Measurements from ENCODE around the gene ARMC12.
"Not testable (repeated sequence)": the region's sequence is repeated elsewhere in the genome, so short reads cannot be mapped to it uniquely, and the experiment has no call there.

ARMC12 gene, protein sequence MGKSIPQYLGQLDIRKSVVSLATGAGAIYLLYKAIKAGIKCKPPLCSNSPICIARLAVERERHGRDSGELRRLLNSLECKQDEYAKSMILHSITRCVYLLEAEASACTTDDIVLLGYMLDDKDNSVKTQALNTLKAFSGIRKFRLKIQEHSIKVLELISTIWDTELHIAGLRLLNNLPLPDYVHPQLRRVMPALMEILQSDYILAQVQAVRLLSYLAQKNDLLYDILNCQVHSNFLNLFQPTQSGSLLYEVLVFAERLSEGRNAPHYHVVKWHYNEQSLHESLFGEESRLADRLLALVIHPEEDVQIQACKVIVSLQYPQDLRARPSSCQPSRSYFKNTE

DNA sequence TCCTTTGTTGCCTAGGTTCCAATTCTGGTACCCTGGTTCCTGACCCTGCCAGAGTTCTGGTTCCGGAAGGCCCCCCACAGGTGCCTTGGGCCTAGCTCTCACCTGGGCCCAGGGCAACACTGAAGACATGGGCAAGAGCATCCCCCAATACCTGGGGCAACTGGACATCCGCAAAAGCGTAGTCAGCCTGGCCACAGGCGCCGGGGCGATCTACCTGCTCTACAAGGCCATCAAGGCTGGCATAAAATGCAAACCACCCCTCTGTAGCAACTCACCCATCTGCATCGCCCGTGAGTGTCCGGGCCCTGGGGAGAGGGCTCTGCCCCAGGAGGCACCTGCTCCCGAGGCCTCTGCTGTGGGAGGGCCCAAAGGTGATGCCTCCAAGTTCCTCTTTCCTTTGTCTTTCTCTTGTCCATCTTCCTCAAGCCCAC, at the start of gene ARMC12:
TSS of gene ARMC12 (plus strand) at position 51 of the 431 bp plus-strand sequence. CDS start at position 128, 77 bp downstream.
- no peak for DNase-seq (ENCODE audit: low read depth in 3 of 3)

DNA sequence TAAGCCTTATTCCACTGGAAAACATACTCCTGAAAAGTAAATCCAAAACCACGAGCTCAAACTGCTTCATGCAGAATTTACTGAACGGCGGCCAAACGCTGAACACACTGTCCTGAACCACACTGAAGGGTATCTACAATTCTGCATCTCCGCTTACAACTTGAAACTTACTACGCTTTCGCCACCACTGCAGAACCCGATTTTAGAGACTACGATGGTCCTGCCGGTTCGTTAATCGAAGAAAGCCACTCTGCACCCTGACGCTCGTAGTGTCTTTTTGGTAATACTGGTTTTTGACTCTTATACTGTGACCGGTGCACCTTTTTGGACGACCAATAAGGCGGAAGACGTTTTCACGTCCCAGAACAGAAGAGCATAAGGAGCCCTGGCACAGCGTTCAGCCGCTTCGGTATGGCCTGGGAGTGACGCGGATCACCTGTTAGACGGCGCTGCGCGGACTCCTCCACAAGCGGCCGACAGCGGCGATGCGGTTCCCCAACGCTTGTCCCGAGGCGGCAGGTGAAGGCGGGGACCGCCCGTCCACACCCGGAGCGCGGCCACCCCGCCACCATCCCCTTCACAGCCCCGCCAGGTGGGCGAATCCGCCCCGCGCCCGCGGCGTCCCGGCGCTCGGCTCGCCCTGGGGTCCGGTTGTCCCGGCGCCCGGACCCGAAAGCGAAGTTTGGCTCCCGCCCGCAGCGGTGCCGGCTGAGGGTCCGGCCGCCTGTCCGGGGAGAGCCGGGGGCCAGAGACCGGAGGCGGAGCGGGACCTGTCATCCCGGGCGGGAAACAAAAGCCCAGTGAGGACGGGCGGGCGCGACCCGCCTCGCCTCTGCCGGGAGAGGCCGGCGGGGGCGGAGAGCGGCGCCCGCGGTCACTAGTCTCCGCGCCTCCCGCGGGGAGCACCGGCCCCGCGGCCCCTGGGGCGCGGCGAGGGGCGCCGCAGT, 48.9 kb upstream of the ARMC12 start:
- peak; percentile 39 to 56 (median 43) for DNase-seq (ENCODE audit: low read depth in 3 of 3)

DNA sequence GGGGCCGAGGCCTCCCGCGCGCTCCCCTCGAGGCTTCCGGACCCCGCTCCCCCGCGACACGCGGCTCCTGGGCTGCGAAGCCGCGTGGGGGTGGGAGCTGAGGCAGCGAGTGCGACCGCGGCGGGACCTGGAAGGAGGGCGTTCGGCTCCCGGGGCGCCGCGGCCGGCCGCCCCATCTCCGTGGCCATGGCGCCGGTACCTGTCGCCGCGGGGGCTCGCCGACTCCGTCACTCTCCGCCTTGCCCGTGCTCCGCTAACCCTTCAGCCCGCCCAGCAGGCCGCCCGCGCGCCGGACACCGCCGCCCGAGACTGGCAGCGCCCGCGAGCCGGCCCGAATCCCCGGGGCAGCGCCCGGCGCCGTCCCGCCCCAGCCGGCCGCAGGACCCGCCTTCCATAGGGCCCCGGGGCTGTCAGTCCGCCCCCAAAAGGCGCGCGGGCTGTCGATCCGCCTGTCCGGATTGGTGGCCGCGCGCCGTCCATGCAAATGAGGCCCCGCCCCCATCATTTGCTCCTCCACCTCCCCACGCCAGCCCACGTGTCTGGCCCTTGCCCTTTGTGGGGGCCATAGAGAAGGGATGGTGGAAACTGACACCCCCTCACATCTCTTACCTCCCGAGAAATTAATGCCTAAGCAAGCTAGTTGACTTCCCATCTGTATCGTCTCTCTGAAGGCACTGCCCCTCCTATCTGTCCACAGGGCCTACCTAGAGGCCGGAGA, 48.1 kb upstream of the ARMC12 start, which contains the start of gene FKBP5:
TSS of gene FKBP5 (minus strand) at position 311 of the 718 bp plus-strand sequence. CDS start 46,091 bp downstream, outside the sequence.
- DNase-seq (ENCODE audit: low read depth in 3 of 3), result peak; percentile 76 to 92 (median 79)

DNA sequence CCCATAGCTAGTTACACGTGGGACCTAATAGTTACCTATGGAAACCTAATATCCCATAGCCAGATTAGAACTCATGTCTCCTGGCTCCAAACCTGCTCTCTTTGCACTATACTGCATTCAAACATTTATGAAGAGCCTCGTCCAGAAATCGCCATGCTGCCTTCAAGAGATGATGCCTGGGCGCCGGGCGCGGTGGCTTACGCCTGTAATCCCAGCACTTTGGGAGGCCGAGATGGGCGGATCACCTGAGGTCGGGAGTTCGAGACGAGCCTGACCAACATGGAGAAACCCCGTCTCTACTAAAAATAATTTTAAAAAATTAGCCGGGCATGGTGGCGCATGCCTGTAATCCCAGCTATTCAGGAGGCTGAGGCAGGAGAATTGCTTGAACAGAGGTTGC, 46.8 kb upstream of the ARMC12 start:
- DNase-seq (ENCODE audit: low read depth in 3 of 3), result not testable (repeated sequence)

DNA sequence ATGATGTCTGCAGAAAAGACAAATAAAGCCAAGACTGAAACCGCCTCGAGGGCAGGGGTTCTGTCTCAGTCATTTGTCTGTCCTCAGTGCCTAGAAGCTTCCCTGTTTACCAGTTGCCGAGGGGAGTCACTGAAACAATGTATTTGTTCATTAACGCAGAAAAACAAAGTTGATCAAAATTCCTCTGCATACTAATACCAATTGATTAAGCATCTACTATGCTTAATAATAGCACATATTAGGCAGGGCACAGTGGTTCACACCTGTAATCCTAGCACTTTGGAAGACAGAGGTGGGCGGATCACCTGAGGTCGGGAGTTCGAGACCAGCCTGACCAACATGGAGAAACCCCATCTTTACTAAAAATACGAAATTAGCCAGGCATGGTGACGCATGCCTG, 46.3 kb upstream of the ARMC12 start:
- DNase-seq (ENCODE audit: low read depth in 3 of 3), result no peak

DNA sequence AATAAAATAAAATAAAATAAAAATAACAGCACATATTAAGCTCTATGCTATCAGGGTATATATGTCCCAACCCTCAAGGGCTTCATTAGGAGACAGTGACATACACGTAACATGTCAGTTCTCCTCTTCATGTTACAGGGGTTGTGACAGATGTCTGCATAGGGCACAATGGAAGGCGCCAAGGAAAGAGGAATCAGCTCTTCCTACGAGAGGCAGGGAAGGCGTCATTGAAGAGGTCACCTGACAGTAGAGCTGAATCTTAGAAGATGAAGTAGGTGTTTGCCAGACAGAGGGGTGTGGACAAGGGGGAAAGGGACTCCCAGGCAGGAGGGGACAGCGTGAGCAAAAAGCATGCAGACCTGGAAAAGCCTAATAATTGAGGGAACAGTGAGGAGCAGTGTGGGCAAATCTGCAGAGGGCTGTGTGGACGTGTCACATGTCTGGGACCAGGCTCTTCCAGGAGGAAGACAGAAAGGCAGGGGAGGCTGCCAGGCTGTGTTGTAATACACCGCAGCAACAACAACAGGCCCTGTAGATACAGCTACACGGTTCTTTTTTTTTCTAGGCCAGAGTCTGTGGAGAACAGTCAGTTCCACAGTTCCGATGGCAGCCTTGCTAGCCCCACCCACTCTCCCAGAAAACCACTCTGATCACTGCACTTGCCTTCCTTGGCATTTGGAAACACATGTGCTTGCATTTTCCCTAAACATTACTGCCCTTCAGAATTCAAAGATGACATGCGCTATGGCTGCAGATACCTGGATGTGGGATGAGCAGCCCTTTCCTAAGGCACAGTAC, 45.6 kb upstream of the ARMC12 start:
- DNase-seq (ENCODE audit: low read depth in 3 of 3), result no peak

DNA sequence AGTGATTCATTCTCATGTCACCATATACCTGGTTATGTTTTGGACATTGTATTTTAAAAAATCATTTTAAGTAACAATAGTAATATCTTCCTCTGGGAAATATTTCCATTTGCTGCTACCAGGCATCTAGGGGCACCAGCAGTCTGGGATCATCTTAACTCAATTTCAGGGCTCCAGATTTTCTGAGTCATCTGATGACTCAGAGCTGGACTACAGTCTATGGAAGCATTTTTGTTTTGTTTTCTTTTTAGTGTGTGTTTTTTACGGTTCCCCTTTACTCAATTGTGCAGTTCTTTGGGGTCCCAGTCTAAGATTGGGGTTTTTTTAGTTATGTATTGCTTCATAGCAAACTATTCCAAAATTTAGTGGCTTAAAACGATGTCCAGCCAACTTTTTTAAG, 42.4 kb upstream of the ARMC12 start:
- DNase-seq (ENCODE audit: low read depth in 3 of 3), result no peak

DNA sequence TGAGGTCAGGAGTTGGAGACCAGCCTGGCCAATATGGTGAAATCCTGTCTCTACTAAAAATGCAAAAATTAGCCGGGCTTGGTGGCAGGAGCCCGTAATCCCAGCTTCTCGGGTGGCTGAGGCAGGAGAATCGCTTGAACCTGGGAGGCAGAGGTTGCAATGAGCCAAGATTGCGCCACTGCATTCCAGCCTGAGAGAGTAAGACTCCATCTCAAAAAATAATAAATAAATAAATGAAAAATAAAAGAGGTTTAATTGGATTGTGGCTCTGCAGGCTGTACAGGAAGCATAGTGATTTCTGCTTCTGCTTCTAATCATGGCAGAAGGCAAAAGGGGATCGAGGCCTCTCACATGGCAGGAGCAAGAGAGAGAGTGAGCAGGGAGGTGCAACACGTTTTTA, 38.4 kb upstream of the ARMC12 start:
- not testable (repeated sequence) for DNase-seq (ENCODE audit: low read depth in 3 of 3)

DNA sequence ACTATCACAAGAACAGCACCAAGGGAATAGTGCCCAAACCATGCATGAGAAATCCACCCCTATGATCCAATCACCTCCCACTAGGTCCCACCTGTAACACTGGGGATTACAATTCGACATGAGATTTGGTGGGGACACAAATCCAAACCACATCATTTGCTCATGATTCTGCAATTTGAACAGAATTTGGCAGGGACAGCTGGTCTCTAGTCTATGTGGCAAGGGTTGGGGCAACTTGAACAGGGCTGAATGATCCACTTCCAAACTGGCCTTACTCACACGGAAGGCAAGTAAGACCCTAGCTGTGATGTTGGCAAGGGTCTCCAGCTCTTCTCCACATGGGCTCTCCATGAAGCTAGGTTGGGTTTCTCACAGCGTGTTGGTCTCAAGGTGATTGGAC, 38.0 kb upstream of the ARMC12 start:
- DNase-seq (ENCODE audit: low read depth in 3 of 3), result no peak

DNA sequence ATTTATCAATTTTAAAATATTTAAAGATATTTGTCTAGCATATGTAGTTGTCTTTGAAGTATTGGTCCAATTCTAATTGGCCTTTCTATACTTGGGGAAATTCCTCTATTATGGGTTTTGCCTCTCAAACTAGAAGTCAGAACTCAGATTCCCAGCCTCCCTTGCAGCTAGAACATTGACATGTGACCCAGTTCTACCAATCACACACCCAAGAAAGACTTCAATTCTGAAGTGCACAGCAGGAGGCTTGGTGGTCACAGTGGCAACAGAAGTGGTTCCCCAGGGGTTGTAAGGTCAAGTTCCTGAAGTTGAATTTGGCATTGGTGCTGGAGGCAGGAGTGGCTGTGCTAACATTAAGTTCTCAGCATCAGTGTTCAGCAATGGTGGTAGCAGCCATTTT, 33.3 kb upstream of the ARMC12 start:
- DNase-seq (ENCODE audit: low read depth in 3 of 3), result no peak

DNA sequence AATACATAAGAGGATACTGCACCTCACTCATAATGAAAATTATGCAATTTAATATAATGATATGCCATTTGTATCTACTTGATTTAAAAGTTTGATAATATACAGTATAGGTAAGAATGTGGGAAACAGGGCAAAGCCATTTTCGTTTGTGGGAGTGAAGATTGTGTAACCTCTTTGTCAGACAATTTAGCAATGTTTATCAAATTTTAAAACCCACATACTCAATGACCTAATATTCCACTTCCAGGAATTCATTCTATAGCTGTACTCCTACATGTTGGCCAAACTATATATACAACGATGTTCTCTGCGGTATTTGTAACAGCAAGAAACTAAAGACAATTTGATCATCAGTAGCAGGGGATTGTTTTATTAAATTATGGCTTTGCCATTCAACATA, 30.4 kb upstream of the ARMC12 start:
- DNase-seq (ENCODE audit: low read depth in 3 of 3), result no peak

DNA sequence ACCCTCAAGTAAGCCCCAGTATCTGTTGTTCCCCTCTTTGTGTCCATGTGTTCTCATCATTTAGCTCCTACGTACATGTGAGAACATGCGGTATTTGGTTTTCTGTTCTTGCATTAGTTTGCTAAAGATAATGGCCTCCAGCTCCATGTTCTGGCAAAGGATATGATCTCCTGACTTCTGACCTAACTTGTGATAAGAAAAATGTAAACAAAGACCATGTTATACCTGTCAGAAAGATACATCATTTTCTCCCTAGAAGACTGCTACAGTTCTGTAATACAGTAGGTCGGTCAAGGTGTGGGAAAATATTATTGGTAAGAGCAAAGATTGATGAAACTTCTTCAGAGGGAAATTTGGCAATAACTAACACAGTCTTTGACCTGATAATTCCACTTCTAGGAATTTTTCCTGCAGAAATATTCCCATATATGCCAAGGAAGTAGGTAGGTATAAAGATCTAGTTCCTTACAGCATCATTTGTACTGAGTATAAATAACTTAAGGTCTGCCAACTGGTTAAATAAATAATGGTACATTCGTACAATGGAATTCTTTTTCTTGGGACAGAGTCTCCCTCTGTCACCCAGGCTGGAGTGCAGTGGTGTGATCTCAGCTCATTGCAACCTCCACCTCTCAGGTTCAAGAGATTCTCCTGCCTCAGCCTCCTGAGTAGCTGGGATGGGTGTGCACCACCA, 29.0 kb upstream of the ARMC12 start:
- DNase-seq (ENCODE audit: low read depth in 3 of 3), result no peak

DNA sequence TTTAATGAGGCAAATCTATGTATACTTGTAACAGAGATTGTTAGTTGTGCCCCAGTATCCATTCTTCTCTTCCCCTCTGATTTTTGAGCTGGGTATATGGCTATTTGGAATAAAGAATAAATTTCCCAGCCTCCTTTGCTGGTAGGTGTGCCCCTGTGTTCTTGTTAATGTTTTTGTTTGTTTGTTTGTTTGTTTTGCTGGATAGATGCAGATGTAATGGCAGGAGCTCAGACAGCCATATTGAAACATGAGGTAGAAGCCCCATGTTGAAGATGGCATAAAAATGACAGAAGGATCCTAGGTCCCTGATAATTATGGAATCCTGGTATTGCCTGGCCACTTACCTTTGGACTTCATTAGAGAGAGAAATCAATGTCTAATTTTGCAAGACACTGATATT, 28.2 kb upstream of the ARMC12 start:
- DNase-seq (ENCODE audit: low read depth in 3 of 3), result no peak

DNA sequence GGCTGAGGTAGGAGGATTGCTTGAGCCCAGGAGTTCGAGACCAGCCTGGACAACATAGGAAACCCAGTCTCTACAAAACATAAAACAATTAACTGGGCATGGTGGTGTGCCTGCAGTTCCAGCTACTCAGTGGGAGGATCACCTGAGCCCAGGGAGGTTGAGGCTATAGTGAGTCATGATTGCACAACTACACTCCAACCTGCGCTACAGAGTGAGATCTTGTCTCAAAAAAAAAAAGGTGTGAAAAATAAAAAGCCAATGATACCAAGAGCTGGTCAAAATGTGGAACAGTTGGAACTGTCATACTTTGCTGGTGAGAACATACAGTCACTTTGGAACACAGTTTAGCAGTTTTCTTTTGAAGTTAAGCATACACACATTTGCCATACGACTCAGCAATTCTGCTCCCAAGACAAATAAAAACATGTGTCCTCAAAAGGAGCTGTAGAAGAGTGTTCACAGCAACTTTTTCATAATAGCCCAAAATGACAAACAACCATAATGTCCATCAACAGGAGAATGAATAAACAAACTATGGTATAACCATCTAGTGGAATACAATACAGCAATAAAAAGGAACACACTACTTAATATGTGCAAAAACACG, 26.5 kb upstream of the ARMC12 start:
- peak in 1 of 3 donors; percentile 45 for DNase-seq (ENCODE audit: low read depth in 3 of 3)

DNA sequence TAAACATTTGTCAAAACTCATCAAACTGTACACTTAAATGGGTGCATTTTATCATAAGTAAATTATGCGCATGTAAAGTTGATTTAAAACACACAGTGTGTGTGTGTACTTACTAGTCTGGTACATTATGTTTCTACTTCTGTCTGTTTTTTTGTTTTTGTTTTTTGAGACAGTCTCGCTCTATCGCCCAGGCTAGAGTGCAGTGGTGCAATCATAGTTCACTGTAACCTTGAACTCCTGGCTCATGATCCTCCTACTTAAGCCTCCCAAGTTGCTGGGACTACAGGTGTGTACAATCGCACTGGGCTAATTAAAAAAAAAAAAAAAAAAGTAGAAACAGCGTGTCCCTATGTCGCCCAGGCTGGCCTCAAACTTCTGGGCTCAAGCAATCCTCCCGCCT, 25.1 kb upstream of the ARMC12 start:
- DNase-seq (ENCODE audit: low read depth in 3 of 3), result no peak

DNA sequence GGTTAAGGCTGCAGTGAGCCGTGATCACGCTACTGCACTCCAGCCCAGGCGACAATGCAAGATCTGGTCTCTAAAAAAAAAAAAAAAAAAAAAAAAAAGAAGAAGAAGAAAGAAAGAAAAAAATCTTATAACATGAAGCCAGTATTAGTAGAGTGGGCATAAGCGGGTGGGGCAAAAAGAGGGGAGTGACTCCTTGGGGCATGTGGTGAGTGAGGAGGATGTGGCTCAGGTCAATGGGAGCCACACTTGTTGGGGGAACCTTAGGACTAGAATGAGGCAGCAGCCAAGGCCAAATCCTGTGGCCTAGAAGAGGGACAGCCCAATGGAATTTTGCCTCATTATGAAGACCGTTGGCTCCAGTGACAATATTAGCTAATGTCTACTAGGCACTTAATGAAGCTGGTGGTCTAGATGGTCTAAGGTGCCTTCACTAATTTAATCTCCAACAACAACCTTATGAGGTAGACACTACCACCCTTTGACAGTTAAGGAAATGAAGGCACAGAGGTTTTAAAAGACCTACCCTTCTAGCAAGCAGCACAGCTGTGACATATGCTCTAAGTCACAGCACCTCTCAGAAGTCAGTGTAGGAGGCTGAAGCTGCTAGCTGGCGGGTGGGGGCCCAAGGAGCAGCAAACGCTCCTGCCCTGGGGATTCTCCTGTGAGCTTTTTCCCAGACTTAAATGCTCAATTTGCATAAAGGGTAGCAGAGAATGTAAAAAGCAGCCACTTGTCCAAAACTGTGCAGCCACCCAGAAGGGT, 23.6 kb upstream of the ARMC12 start:
- no peak for DNase-seq (ENCODE audit: low read depth in 3 of 3)

DNA sequence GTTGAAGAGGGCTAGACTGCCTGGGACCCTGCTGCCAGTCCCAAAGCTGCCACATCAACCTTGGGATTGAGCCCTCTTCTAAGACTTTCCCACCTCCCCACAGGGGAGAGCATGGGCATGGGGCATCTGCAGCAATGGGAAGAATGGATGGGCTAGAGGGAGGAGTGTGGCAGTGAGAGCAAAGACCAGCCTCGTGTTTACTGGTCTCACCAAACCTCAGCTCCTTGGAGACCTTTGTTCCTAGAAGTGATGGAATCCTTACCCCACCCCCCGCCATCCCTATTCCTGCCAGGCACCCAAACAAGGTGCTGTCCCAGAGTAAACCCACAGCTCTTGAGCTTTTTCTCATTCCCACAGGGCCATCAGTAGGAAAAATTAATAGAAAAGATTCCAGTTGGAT, 20.0 kb upstream of the ARMC12 start:
- no peak for DNase-seq (ENCODE audit: low read depth in 3 of 3)

DNA sequence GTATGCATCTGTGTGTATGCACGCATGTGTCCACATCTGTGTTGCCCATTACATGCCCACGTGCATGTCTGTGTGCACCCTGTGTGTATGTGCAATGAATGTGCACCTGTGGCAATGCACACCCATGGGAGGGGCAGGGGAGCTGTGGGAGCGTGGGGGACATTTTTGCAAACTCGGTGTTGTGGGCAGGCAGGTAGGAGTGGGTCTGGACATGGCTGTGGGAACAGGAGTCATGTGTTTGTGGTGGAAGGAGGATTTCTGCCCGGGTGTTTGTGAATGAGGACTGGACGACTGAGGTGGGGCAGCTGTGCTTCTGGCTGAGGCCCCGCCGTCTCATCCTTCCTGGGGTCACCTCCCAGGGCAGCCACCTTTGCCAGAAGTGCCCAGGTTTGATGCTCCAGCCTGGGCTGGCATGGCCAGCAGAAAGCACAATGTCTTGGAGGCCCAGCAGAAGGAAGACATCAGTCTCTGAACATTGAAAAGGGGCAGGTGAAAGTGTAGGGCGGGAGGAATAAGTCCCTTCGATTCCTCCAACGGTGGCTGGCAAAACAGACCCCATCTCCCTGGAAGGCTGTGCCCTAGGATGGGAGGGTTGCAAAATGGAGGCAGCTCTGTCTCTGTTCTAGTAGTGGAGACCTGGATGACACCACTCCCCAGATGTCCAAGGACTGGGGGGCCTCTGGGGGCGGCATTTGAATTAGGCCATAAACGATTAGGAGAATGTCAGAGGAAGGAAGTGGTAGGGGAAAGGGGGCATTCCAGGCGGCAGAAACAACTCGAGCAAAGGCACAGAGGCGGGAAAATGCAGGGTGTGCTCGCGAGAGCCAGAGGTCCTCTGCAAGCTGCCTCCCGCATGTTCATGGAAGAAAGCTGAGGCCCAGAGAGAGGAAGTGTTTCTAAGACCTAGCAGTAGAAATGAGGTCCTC, 19.1 kb upstream of the ARMC12 start:
- DNase-seq (ENCODE audit: low read depth in 3 of 3), result no peak
